SK-N-SH treated with all-trans-retinoic acid at 6 μM for 48 hours (cell line): Measurements from ENCODE around the gene FAM184A.

Experiments used
- ATAC-seq: fragments of 200-7000 bp; cut with Tn5 transposase; 3 replicates; pipeline ENCODE4 v1.9.1; 2020; ENCODE audit warnings: mild to moderate bottlenecking, moderate library complexity
- ARNTL ChIP-seq: fragments of 450-650 bp; formaldehyde crosslinking; IDR thresholded peaks from 2 replicates; pipeline ENCODE4 v1.5.0; 2020; ENCODE audit warnings: low read depth, mild to moderate bottlenecking, moderate library complexity, borderline replicate concordance
- BACH2 ChIP-seq: fragments of 250-450 bp; sonication (Bioruptor Pico); IDR thresholded peaks from 2 replicates; pipeline ENCODE4 v1.9.0; 2021; ENCODE audit warnings: mild to moderate bottlenecking, borderline replicate concordance
- CSDC2 ChIP-seq: fragments of 250-450 bp; sonication (Bioruptor Pico); IDR thresholded peaks from 2 replicates; pipeline ENCODE4 v1.5.0; 2020; ENCODE audit warnings: mild to moderate bottlenecking, moderate library complexity
- GLIS3 ChIP-seq: fragments of 250-450 bp; sonication (Bioruptor Pico); IDR thresholded peaks from 2 replicates; pipeline ENCODE4 v1.5.0; 2020; ENCODE audit warnings: mild to moderate bottlenecking, moderate library complexity
- RARB ChIP-seq: fragments of 250-450 bp; sonication (Bioruptor Pico); IDR thresholded peaks from 2 replicates; pipeline ENCODE4 v1.8.0; 2021; ENCODE audit warnings: mild to moderate bottlenecking, moderate library complexity
- SNAI2 ChIP-seq: fragments of 250-450 bp; sonication (Bioruptor Pico); IDR thresholded peaks from 2 replicates; pipeline ENCODE4 v1.5.0; 2020; ENCODE audit warnings: mild to moderate bottlenecking, moderate library complexity
- TCF4 ChIP-seq: fragments of 250-450 bp; sonication (Bioruptor Pico); IDR thresholded peaks from 2 replicates; pipeline ENCODE4 v1.8.0; 2021; ENCODE audit warnings: mild to moderate bottlenecking, moderate library complexity, borderline replicate concordance
- TOX ChIP-seq: fragments of 250-450 bp; sonication (Bioruptor Pico); IDR thresholded peaks from 2 replicates; pipeline ENCODE4 v1.8.0; 2021; ENCODE audit warnings: mild to moderate bottlenecking, moderate library complexity, borderline replicate concordance
- ZC3H10 ChIP-seq: fragments of 250-450 bp; sonication (Bioruptor Pico); IDR thresholded peaks from 2 replicates; pipeline ENCODE4 v1.5.1; 2021; ENCODE audit warnings: mild to moderate bottlenecking, moderate library complexity
- ZFP3 ChIP-seq: fragments of 250-450 bp; sonication (Bioruptor Pico); IDR thresholded peaks from 2 replicates; pipeline ENCODE4 v1.5.0; 2020; ENCODE audit warnings: mild to moderate bottlenecking, moderate library complexity
- ZFP30 ChIP-seq: fragments of 450-650 bp; formaldehyde crosslinking; IDR thresholded peaks from 2 replicates; pipeline ENCODE4 v1.5.0; 2022; ENCODE audit warnings: mild to moderate bottlenecking, moderate library complexity
- ZNF565 ChIP-seq: fragments of 450-650 bp; formaldehyde crosslinking; conservative IDR thresholded peaks from 2 replicates; pipeline ENCODE4 v1.5.0; 2020; ENCODE audit warnings: low read depth, mild to moderate bottlenecking, moderate library complexity
- ZNF70 ChIP-seq: fragments of 450-650 bp; formaldehyde crosslinking; IDR thresholded peaks from 2 replicates; pipeline ENCODE4 v1.5.0; 2020; ENCODE audit warnings: mild to moderate bottlenecking, moderate library complexity
- ZNF8 ChIP-seq: fragments of 450-650 bp; formaldehyde crosslinking; IDR thresholded peaks from 2 replicates; pipeline ENCODE4 v1.5.0; 2020; ENCODE audit warnings: mild to moderate bottlenecking, moderate library complexity
- TF ChIP-seq, protein P1 (sequence below): fragments of 250-450 bp; sonication (Bioruptor Pico); IDR thresholded peaks from 2 replicates; pipeline ENCODE4 v1.5.0; 2020; ENCODE audit warnings: mild to moderate bottlenecking, moderate library complexity
- TF ChIP-seq, protein P2 (sequence below): fragments of 250-450 bp; sonication (Bioruptor Pico); IDR thresholded peaks from 2 replicates; pipeline ENCODE4 v1.8.0; 2021; ENCODE audit warnings: low read depth, mild to moderate bottlenecking, moderate library complexity, borderline replicate concordance
- TF ChIP-seq, protein P3 (sequence below): fragments of 250-450 bp; sonication (Bioruptor Pico); IDR thresholded peaks from 2 replicates; pipeline ENCODE4 v1.5.1; 2020; ENCODE audit warnings: low read depth, mild to moderate bottlenecking, moderate library complexity
- TF ChIP-seq, protein P4 (sequence below): fragments of 250-450 bp; sonication (Bioruptor Pico); IDR thresholded peaks from 2 replicates; pipeline ENCODE4 v1.5.1; 2021; ENCODE audit warnings: mild to moderate bottlenecking, moderate library complexity
- TF ChIP-seq, protein P5 (sequence below): fragments of 250-450 bp; sonication (Bioruptor Pico); IDR thresholded peaks from 2 replicates; pipeline ENCODE4 v1.8.0; 2020; ENCODE audit warnings: mild to moderate bottlenecking, moderate library complexity, borderline replicate concordance

Gene FAM184A

DNA sequence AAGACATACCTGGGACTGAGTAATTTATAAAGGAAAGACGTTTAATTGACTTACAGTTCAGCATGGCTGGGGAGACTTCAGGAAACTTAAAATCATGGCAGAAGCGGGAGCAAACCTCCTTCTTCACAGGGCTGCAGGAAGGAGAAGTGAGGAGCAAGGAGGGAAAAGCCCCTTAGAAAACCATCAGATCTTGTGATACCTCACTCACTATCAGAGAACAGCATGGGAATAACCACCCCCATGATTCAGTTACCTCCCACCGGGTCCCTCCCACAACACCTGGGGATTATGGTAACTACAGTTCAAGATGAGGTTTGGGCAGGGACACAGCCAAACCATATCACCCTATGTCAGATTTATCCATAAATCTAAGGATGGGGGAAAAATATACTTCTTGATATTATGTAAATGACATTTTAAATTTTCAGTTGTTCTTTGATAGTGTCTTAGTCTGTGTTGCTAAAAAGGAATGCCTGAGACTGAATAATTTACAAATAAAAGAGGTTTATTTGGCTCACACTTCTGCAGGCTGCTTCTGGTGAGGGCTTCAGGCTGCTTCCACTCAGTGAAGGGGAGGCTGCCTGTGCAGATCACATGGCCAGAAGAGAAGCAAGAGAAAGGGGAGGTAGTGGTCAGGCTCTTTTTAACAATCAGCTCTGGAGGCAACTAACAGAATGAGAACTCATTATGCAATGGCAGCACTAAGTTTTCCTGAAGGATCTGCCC lies 142.3 kb downstream of the FAM184A start:
- TF ChIP-seq RARB (CRISPR knock-in tag) (no peak), ZFP3 (CRISPR knock-in tag) (no peak), ZC3H10 (no peak), CSDC2 (CRISPR knock-in tag) (no peak), ARNTL (CRISPR knock-in tag) (no peak), ZNF70 (CRISPR knock-in tag) (no peak), ZFP30 (no peak), GLIS3 (CRISPR knock-in tag) (no peak), BACH2 (CRISPR knock-in tag) (no peak), TOX (CRISPR knock-in tag) (no peak), ZNF8 (CRISPR knock-in tag) (no peak), TCF4 (CRISPR knock-in tag) (no peak), SNAI2 (CRISPR knock-in tag) (no peak)
- TF ChIP-seq, protein P1, sequence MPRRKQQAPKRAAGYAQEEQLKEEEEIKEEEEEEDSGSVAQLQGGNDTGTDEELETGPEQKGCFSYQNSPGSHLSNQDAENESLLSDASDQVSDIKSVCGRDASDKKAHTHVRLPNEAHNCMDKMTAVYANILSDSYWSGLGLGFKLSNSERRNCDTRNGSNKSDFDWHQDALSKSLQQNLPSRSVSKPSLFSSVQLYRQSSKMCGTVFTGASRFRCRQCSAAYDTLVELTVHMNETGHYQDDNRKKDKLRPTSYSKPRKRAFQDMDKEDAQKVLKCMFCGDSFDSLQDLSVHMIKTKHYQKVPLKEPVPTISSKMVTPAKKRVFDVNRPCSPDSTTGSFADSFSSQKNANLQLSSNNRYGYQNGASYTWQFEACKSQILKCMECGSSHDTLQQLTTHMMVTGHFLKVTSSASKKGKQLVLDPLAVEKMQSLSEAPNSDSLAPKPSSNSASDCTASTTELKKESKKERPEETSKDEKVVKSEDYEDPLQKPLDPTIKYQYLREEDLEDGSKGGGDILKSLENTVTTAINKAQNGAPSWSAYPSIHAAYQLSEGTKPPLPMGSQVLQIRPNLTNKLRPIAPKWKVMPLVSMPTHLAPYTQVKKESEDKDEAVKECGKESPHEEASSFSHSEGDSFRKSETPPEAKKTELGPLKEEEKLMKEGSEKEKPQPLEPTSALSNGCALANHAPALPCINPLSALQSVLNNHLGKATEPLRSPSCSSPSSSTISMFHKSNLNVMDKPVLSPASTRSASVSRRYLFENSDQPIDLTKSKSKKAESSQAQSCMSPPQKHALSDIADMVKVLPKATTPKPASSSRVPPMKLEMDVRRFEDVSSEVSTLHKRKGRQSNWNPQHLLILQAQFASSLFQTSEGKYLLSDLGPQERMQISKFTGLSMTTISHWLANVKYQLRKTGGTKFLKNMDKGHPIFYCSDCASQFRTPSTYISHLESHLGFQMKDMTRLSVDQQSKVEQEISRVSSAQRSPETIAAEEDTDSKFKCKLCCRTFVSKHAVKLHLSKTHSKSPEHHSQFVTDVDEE (CRISPR knock-in tag), result no peak
- TF ChIP-seq, protein P2, sequence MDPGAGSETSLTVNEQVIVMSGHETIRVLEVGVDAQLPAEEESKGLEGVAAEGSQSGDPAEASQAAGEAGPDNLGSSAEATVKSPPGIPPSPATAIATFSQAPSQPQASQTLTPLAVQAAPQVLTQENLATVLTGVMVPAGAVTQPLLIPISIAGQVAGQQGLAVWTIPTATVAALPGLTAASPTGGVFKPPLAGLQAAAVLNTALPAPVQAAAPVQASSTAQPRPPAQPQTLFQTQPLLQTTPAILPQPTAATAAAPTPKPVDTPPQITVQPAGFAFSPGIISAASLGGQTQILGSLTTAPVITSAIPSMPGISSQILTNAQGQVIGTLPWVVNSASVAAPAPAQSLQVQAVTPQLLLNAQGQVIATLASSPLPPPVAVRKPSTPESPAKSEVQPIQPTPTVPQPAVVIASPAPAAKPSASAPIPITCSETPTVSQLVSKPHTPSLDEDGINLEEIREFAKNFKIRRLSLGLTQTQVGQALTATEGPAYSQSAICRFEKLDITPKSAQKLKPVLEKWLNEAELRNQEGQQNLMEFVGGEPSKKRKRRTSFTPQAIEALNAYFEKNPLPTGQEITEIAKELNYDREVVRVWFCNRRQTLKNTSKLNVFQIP (CRISPR knock-in tag), result no peak
- TF ChIP-seq, protein P3, sequence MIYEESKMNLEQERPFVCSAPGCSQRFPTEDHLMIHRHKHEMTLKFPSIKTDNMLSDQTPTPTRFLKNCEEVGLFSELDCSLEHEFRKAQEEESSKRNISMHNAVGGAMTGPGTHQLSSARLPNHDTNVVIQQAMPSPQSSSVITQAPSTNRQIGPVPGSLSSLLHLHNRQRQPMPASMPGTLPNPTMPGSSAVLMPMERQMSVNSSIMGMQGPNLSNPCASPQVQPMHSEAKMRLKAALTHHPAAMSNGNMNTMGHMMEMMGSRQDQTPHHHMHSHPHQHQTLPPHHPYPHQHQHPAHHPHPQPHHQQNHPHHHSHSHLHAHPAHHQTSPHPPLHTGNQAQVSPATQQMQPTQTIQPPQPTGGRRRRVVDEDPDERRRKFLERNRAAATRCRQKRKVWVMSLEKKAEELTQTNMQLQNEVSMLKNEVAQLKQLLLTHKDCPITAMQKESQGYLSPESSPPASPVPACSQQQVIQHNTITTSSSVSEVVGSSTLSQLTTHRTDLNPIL, result no peak
- ATAC-seq, result no peak

DNA sequence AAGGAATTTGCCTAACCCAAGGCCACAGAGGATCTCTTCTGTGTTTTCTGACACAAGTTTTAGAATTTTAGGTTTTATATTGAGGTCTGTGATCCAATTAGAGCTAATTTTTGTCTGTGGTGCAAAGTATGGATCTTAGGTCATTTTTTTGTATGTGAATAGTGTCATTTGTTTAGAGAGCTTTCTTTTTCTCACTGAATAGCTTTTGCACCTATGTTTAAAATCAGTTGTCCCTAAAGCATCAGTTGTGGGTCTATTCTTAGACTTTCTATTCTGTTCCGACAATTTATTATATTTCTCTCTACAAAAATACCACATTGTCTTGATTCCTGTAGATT lies 143.2 kb downstream of the FAM184A start:
- no peak for ATAC-seq
- TF ChIP-seq TOX (CRISPR knock-in tag), result no peak
- TF ChIP-seq, protein P4, sequence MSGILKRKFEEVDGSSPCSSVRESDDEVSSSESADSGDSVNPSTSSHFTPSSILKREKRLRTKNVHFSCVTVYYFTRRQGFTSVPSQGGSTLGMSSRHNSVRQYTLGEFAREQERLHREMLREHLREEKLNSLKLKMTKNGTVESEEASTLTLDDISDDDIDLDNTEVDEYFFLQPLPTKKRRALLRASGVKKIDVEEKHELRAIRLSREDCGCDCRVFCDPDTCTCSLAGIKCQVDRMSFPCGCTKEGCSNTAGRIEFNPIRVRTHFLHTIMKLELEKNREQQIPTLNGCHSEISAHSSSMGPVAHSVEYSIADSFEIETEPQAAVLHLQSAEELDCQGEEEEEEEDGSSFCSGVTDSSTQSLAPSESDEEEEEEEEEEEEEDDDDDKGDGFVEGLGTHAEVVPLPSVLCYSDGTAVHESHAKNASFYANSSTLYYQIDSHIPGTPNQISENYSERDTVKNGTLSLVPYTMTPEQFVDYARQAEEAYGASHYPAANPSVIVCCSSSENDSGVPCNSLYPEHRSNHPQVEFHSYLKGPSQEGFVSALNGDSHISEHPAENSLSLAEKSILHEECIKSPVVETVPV (CRISPR knock-in tag), result no peak

DNA sequence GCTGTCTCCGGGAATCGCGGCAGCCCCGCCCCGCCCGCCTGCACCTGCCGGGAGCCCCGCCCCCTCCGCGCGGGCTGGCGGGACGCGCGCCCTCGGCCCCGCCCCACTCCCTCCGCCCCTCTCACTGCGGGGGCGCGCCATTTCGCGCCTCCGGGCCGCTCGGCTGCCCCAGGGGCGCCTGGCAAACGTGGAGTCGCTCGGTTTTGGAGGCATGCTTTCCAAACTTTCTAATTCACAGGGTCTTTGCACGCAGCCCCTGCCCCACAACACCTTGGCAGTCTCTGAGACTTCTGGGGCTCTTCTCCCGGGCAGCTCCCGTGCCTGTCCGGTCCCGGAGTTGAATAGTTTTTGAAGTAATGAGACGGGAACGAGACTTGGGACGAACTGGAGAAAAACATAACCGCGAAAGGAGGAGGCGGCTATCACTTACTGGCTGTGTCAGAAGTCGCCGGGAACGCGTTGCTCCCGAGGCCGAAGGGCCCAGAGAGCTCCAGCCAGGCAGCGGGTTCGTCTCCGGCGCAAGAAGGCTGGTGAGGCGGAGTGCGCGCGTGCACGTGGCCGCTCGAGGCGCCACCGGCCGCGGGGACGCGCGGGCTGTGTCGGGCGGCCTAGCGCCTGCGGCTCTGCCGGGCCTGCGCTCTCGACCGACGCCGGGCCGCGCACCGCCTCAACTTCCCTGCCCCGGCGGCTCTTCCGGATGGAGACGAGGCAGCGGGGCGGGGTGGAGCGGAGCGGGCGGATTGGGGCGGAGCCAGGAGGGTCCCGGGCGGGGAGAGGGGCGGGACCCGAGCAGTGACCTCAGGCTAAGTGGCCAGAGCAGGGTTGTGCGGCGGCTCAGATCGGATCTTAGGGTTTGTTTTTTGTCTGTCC lies 143.8 kb downstream of the FAM184A start, which contains the start of gene MCM9:
Gene MCM9, minus strand, starts transcription at position 699 of the 870 bp plus-strand sequence. CDS start 3,436 bp downstream, outside the sequence.
- no peak for TF ChIP-seq GLIS3 (CRISPR knock-in tag)
- TF ChIP-seq ZNF70 (CRISPR knock-in tag), result no peak
- TF ChIP-seq ZFP3 (CRISPR knock-in tag), result no peak
- TF ChIP-seq, protein P1 (CRISPR knock-in tag), result 0 out of 2 replicates have a peak, but pooled peaks have one; percentile 28
- TF ChIP-seq, protein P5, sequence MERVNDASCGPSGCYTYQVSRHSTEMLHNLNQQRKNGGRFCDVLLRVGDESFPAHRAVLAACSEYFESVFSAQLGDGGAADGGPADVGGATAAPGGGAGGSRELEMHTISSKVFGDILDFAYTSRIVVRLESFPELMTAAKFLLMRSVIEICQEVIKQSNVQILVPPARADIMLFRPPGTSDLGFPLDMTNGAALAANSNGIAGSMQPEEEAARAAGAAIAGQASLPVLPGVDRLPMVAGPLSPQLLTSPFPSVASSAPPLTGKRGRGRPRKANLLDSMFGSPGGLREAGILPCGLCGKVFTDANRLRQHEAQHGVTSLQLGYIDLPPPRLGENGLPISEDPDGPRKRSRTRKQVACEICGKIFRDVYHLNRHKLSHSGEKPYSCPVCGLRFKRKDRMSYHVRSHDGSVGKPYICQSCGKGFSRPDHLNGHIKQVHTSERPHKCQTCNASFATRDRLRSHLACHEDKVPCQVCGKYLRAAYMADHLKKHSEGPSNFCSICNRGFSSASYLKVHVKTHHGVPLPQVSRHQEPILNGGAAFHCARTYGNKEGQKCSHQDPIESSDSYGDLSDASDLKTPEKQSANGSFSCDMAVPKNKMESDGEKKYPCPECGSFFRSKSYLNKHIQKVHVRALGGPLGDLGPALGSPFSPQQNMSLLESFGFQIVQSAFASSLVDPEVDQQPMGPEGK, result no peak
- 0 out of 2 replicates have a peak, but pooled peaks have one; percentile 20 for TF ChIP-seq CSDC2 (CRISPR knock-in tag)
- TF ChIP-seq SNAI2 (CRISPR knock-in tag), result peak; percentile 77; the same call in 1 of the 2 replicates
- TF ChIP-seq, protein P2 (CRISPR knock-in tag), result no peak
- no peak for TF ChIP-seq ZC3H10
- no peak for TF ChIP-seq ZNF565
- peak; percentile 98 for ATAC-seq
